GM12878 (cell line): ENCODE measurements around the gene RPS6KA3. TPM values are rescaled to one million over a fixed set of nuclear protein-coding genes. Genes with fewer than 3 reads are reported as not detected.

Experiments used
- ATAC-seq: fragments of 200-7000 bp; cut with Tn5 transposase; 3 replicates; pipeline ENCODE4 v1.9.1; 2020; ENCODE audit warnings: mild to moderate bottlenecking, moderate library complexity
- BruUV-seq: library from RNA; stranded (reverse); fragments of 400-500 nt; replicated peaks from 2 replicates; lab custom pipeline; 2021; lab: Mats Ljungman, UMichigan
- CTCF ChIA-PET: fragments of 300-600 bp; sonication (Branson Sonifier 250); formaldehyde crosslinking; extraction: SDS; loops from one replicate; lab custom pipeline; 2021; ENCODE audit warnings: inconsistent platforms; lab: Yijun Ruan, JAX
- POLR2A ChIA-PET: fragments of 350-600 bp; formaldehyde crosslinking; extraction: SDS; loops from one replicate; lab custom pipeline; 2021; ENCODE audit warnings: inconsistent platforms; lab: Charles Lee
- RAD21 ChIA-PET: fragments of 300-600 bp; sonication (Branson Sonifier 250); formaldehyde crosslinking; loops from one replicate; lab custom pipeline; 2023; ENCODE audit warnings: antibody characterized with exemption; ENCODE audit not compliant: unreplicated experiment; lab: Charles Lee
- SMC1A ChIA-PET: fragments of 300-600 bp; sonication (Branson Sonifier 250); formaldehyde crosslinking; loops from one replicate; lab custom pipeline; 2023; ENCODE audit not compliant: unreplicated experiment, uncharacterized antibody; lab: Charles Lee
- DNase-seq: peaks from one replicate; pipeline ENCODE4 v3.0.0-alpha.2; 2011; ENCODE audit warnings: low read depth, low spot score
- FAIRE-seq: peaks from 3 replicates; lab custom pipeline; 2011; peaks lifted over from hg19 to GRCh38; lab: Jason Lieb, UNC
- H2AFZ ChIP-seq: 2 replicates; pipeline ENCODE4 v1.6.0; 2011; ENCODE audit warnings: low read depth, low read length, control low read depth; ENCODE audit not compliant: control insufficient read depth
- H3K27ac ChIP-seq: 2 replicates; pipeline ENCODE4 v1.5.1; 2011; ENCODE audit warnings: control low read depth; ENCODE audit not compliant: control insufficient read depth, insufficient read depth
- H3K27me3 ChIP-seq, 2 experiments: replicated peaks in 1 of 2; 2 replicates each; pipeline versions ENCODE4 v1.6.0 to v1.6.1; 2011; ENCODE audit warnings: low read length in 1 of 2; ENCODE audit not compliant: control insufficient read depth in 2 of 2, insufficient read depth in 2 of 2
- H3K36me3 ChIP-seq, 2 experiments: 2 replicates each; pipeline ENCODE4 v1.5.1; 2011; ENCODE audit warnings: low read length in 1 of 2; ENCODE audit not compliant: control insufficient read depth in 2 of 2, insufficient read depth in 2 of 2
- H3K4me1 ChIP-seq: 2 replicates; pipeline ENCODE4 v1.6.1; 2011; ENCODE audit warnings: mild to moderate bottlenecking, low read length, moderate library complexity, mixed read lengths; ENCODE audit not compliant: control insufficient read depth, insufficient read depth
- H3K4me2 ChIP-seq: 2 replicates; pipeline ENCODE4 v1.6.0; 2011; ENCODE audit warnings: control low read depth; ENCODE audit not compliant: control insufficient read depth, insufficient read depth
- H3K4me3 ChIP-seq: fragments of 200-600 bp; sonication (generic); 2 replicates; pipeline ENCODE4 v1.5.1; 2016
- H3K79me2 ChIP-seq: 2 replicates; pipeline ENCODE4 v1.6.0; 2011; ENCODE audit warnings: low read length; ENCODE audit not compliant: control insufficient read depth, insufficient read depth
- H3K9ac ChIP-seq: 2 replicates; pipeline ENCODE4 v1.8.0; 2011; ENCODE audit warnings: low read length, control low read depth, mixed read lengths; ENCODE audit not compliant: control insufficient read depth, insufficient read depth
- H3K9me3 ChIP-seq: replicated peaks from 3 replicates; pipeline ENCODE4 v1.5.1; 2011; ENCODE audit warnings: mild to moderate bottlenecking, low read length; ENCODE audit not compliant: control insufficient read depth, insufficient read depth
- H4K20me1 ChIP-seq: 2 replicates; pipeline ENCODE4 v1.6.0; 2011; ENCODE audit not compliant: control insufficient read depth, insufficient read depth
- HDAC6 ChIP-seq: fragments of 200-600 bp; sonication (generic); IDR thresholded peaks from one replicate; pipeline ENCODE4 v1.8.0; 2017; ENCODE audit warnings: antibody characterized with exemption; ENCODE audit not compliant: unreplicated experiment
- PAX5 ChIP-seq: IDR thresholded peaks from 2 replicates; pipeline ENCODE4 v1.6.1; 2011; ENCODE audit warnings: low read depth, low read length, borderline replicate concordance
- PBX3 ChIP-seq: IDR thresholded peaks from 2 replicates; pipeline ENCODE4 v1.6.1; 2011; ENCODE audit warnings: mild to moderate bottlenecking, low read depth, low read length, moderate library complexity; ENCODE audit not compliant: insufficient replicate concordance
- PKNOX1 ChIP-seq: fragments of 450-650 bp; IDR thresholded peaks from 2 replicates; pipeline ENCODE4 v1.6.1; 2016; ENCODE audit warnings: mild to moderate bottlenecking
- SREBF1 ChIP-seq: IDR thresholded peaks from 2 replicates; pipeline ENCODE4 v1.6.1; 2012; ENCODE audit warnings: mild to moderate bottlenecking, low read length
- YBX1 ChIP-seq: fragments of 450-650 bp; IDR thresholded peaks from 2 replicates; pipeline ENCODE4 v1.6.1; 2016; ENCODE audit warnings: antibody characterized with exemption
- ZBTB11 ChIP-seq: fragments of 450-650 bp; formaldehyde crosslinking; IDR thresholded peaks from 2 replicates; pipeline ENCODE4 v1.5.0; 2022; ENCODE audit warnings: mild to moderate bottlenecking, missing genetic modification characterization
- ZNF687 ChIP-seq: fragments of 450-650 bp; IDR thresholded peaks from 2 replicates; pipeline ENCODE4 v1.6.1; 2017; ENCODE audit warnings: mild to moderate bottlenecking, moderate library complexity
- ZZZ3 ChIP-seq: IDR thresholded peaks from 2 replicates; pipeline ENCODE4 v1.6.1; 2011; ENCODE audit warnings: low read depth; ENCODE audit not compliant: control insufficient read depth, insufficient read length
- WGBS: methylation state at CpG from one replicate; pipeline ENCODE4 v1.1.6; 2016; ENCODE audit warnings: low lambda C conversion rate; ENCODE audit not compliant: insufficient replicate concordance, insufficient coverage; ENCODE audit errors: missing lambda C conversion rate; 5-methylcytosine and 5-hydroxymethylcytosine counted together
- in situ Hi-C: fragments of 300-500 bp; cut with MboI; formaldehyde crosslinking; loops from 9 replicates; pipeline ENCODE4 v1.14.3; 2018; ENCODE audit warnings: mixed read lengths
- intact Hi-C: fragments of 100-400 bp; cut with micrococcal nuclease; formaldehyde crosslinking; loops from one replicate; pipeline ENCODE4 v1.14.2; 2022; ENCODE audit not compliant: unreplicated experiment
- polyA plus RNA-seq, 11 experiments: library from polyadenylated mRNA; depleted of rRNA in 4 of 11; unstranded in 6 of 11; stranded (reverse) in 5 of 11; fragments of >200 nt; fragmentation: Nextera tagmentation in 4 of 11; fragmentation: Illumina TruSeq in 1 of 11; extraction: Ambion mirVana in 4 of 11; extraction: Trizol in 1 of 11; gene quantifications; 1 replicate in 1 of 11; 2 replicates in 10 of 11; pipeline versions ENCODE4 v1.2.1 to v1.2.3, GENCODE V29; 2011 to 2016; ENCODE audit warnings: inconsistent platforms in 2 of 11, missing spikeins in 2 of 11, low read depth in 1 of 11
- total RNA-seq, 4 experiments: library from RNA; depleted of rRNA in 3 of 4; stranded (reverse); fragments of >200 nt in 3 of 4; fragmentation: Illumina TruSeq in 1 of 4; extraction: Trizol in 1 of 4; gene quantifications; 2 replicates each; pipeline versions ENCODE4 v1.2.1 to v1.2.3, GENCODE V29; 2013 to 2021
- TF ChIP-seq, protein P1 (sequence below): fragments of 150-350 bp; IDR thresholded peaks from 2 replicates; pipeline ENCODE4 v1.6.1; 2016; ENCODE audit warnings: low read depth, low read length

Gene RPS6KA3
- total and polyA plus RNA-seq, 10 of the 15 experiments (the other 5 are each of a cell fraction or from before 2014, with no cell fraction given): 2.8 to 35.6 (median 15.8) TPM

- no peaks in the 10 kb centered on the region for H4K20me1 ChIP-seq
- DNase-seq: no peak
- 54% methylated on average over 2 of the region's 2 CpGs for WGBS
- ChIA-PET SMC1A (no interaction called here), POLR2A (no interaction called here), RAD21 (interaction anchor here (1.4 kb wide), 1 partner anchor 9 kb away, joined by 3 read pairs; no protein-coding TSS in a partner anchor), CTCF (interaction anchor here (0.5 to 1.1 kb wide), 3 partner anchors 16 to 1234 kb away, joined by 3 read pairs; no protein-coding TSS in a partner anchor)
- no peaks in the 10 kb centered on the region for H3K27me3 ChIP-seq
- H3K9me3 ChIP-seq: no peaks in the 10 kb centered on the region
- no peak overlapping the region for H2AFZ ChIP-seq
- H3K27ac ChIP-seq: no peak overlapping the region
- FAIRE-seq: no peak
- intact Hi-C loops (no loop called here), in situ Hi-C loops (no loop called here)
- H3K4me3 ChIP-seq: no peak overlapping the region
- no TSS peak for BruUV-seq
- no peaks in the 10 kb centered on the region for H3K79me2 ChIP-seq
- H3K36me3 ChIP-seq: no peaks in the 10 kb centered on the region; a peak in 1 of 4 replicates
- ATAC-seq: no peak
- no peak overlapping the region for H3K4me2 ChIP-seq
- no peak overlapping the region for H3K9ac ChIP-seq
- peaks cover 5% of the 10 kb centered on the region; the same call in 1 of the 2 replicates for H3K4me1 ChIP-seq
- TF ChIP-seq SREBF1 (no peak), YBX1 (no peak), PAX5 (no peak), ZBTB11 (CRISPR knock-in tag) (no peak), PBX3 (no peak), PKNOX1 (no peak), ZZZ3 (no peak), ZNF687 (no peak), HDAC6 (no peak)
- TF ChIP-seq, protein P1, sequence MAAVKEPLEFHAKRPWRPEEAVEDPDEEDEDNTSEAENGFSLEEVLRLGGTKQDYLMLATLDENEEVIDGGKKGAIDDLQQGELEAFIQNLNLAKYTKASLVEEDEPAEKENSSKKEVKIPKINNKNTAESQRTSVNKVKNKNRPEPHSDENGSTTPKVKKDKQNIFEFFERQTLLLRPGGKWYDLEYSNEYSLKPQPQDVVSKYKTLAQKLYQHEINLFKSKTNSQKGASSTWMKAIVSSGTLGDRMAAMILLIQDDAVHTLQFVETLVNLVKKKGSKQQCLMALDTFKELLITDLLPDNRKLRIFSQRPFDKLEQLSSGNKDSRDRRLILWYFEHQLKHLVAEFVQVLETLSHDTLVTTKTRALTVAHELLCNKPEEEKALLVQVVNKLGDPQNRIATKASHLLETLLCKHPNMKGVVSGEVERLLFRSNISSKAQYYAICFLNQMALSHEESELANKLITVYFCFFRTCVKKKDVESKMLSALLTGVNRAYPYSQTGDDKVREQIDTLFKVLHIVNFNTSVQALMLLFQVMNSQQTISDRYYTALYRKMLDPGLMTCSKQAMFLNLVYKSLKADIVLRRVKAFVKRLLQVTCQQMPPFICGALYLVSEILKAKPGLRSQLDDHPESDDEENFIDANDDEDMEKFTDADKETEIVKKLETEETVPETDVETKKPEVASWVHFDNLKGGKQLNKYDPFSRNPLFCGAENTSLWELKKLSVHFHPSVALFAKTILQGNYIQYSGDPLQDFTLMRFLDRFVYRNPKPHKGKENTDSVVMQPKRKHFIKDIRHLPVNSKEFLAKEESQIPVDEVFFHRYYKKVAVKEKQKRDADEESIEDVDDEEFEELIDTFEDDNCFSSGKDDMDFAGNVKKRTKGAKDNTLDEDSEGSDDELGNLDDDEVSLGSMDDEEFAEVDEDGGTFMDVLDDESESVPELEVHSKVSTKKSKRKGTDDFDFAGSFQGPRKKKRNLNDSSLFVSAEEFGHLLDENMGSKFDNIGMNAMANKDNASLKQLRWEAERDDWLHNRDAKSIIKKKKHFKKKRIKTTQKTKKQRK: no peak
Measured at GRCh38 chrX:20228245-20228644, 38.5 kb downstream of the RPS6KA3 start.
